Stimulated activated CD8-positive, alpha-beta memory T cell treated with anti-CD3 and anti-CD28 coated beads, Interleukin-12 subunit alpha, Interleukin-12 subunit beta, amount 100 ng/mL, for 4 hours (primary cell): ENCODE data around the gene SMAD7.

Source experiments
- DNase-seq: peaks from one replicate; pipeline ENCODE4 v3.0.0-alpha.2; 2020; ENCODE audit warnings: low read depth

Gene SMAD7

GRCh38 chr18:48986851-48987761 lies 36.3 kb upstream of the SMAD7 start:
- DNase-seq: no peak

GRCh38 chr18:48985161-48985560 lies 34.4 kb upstream of the SMAD7 start:
- DNase-seq: no peak

- no peak for DNase-seq
Observed at GRCh38 chr18:48983793-48984437, 33.1 kb upstream of the SMAD7 start.

- DNase-seq: no peak
Observed at GRCh38 chr18:48982266-48982665, 31.5 kb upstream of the SMAD7 start.

- DNase-seq: no peak
Observed at GRCh38 chr18:48979944-48980890, 29.5 kb upstream of the SMAD7 start.

- DNase-seq: no peak
Observed at GRCh38 chr18:48977914-48978313, 27.1 kb upstream of the SMAD7 start.

- peak; percentile 55 for DNase-seq
Observed at GRCh38 chr18:48975817-48976649, 25.3 kb upstream of the SMAD7 start.

GRCh38 chr18:48975120-48975816 lies 24.5 kb upstream of the SMAD7 start:
- DNase-seq: no peak

- no peak for DNase-seq
Observed at GRCh38 chr18:48974304-48975119, 23.7 kb upstream of the SMAD7 start.

- no peak for DNase-seq
Observed at GRCh38 chr18:48973731-48974130, 23.0 kb upstream of the SMAD7 start.

GRCh38 chr18:48968412-48969215 lies 17.8 kb upstream of the SMAD7 start:
- DNase-seq: no peak

GRCh38 chr18:48967545-48967944 lies 16.8 kb upstream of the SMAD7 start:
- no peak for DNase-seq

- no peak for DNase-seq
Observed at GRCh38 chr18:48966523-48966922, 15.8 kb upstream of the SMAD7 start.

GRCh38 chr18:48963586-48964470 lies 13.1 kb upstream of the SMAD7 start:
- DNase-seq: no peak

- DNase-seq: no peak
Observed at GRCh38 chr18:48962994-48963561, 12.3 kb upstream of the SMAD7 start.

GRCh38 chr18:48962252-48962993 lies 11.7 kb upstream of the SMAD7 start:
- DNase-seq: no peak

GRCh38 chr18:48961547-48961946 lies 10.8 kb upstream of the SMAD7 start:
- no peak for DNase-seq
